ENCODE data around the gene CFAP61. TPM values are rescaled to one million over a fixed set of nuclear protein-coding genes. Genes with fewer than 3 reads are reported as not detected.

CFAP61 gene
- total RNA-seq, 4 donors from 2014 or later = 0.38 TPM; not detected in 3

DNA sequence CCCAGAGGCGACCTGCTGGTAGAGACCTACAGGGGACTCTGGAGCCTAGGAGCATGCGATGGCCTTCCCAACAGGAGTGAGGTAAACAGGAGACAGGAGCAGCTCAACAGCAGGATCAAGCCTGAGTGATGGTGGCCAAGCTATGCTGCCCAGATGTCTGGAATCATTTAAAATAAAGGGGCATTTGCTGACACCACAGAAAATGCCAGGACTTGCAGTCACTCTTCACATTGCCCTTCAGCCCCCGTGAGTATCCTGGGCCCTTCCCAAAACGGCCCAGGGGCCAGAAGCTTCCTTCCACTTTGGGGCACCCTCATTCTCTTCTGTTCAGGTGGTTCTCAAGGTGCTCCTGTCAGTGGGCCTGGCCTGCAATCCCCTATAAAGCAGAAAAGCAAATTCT lies 338.8 kb downstream of the CFAP61 start:
- H3K4me3 ChIP-seq = no peak overlapping the region
- no peak for DNase-seq
- no peaks in the 10 kb centered on the region for H3K9me3 ChIP-seq
- 80 to 83% methylated on average over 3 to 4 of the region's 4 CpGs for WGBS, 2 donors
- H3K27ac ChIP-seq = no peak overlapping the region
- intact Hi-C loops (cut with DNase I) = no loop called here
- peaks cover 3 to 60% (median 11%) of the 10 kb centered on the region in 3 donors for H3K36me3 ChIP-seq
- no peaks in the 10 kb centered on the region for H3K27me3 ChIP-seq
- TF ChIP-seq, protein P1, sequence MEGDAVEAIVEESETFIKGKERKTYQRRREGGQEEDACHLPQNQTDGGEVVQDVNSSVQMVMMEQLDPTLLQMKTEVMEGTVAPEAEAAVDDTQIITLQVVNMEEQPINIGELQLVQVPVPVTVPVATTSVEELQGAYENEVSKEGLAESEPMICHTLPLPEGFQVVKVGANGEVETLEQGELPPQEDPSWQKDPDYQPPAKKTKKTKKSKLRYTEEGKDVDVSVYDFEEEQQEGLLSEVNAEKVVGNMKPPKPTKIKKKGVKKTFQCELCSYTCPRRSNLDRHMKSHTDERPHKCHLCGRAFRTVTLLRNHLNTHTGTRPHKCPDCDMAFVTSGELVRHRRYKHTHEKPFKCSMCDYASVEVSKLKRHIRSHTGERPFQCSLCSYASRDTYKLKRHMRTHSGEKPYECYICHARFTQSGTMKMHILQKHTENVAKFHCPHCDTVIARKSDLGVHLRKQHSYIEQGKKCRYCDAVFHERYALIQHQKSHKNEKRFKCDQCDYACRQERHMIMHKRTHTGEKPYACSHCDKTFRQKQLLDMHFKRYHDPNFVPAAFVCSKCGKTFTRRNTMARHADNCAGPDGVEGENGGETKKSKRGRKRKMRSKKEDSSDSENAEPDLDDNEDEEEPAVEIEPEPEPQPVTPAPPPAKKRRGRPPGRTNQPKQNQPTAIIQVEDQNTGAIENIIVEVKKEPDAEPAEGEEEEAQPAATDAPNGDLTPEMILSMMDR (IDR thresholded peaks at IDR 0.05) = no peak
- no peak for TF ChIP-seq POLR2A (IDR thresholded peaks at IDR 0.05)
- H3K4me1 ChIP-seq = no peaks in the 10 kb centered on the region

DNA sequence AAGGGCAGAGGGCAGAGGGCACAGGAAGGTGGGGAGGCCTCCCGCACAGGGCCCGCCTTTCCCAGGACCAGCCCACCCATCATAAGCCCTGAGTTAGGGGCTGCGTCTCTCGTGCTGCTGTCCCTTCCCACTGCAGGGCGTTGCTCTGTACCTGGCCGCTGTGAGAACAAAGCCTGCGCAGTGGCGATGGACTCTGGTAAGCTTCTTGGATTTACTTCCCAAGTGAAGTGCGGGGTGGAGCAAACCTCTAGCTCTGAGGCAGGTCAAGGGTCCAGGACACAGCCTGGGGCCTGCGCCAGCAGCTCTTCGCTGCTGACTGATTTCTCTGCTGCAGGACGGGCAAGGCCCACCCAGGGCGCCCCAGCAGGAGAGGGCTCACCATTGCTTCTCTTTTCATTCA lies 339.4 kb downstream of the CFAP61 start:
- Histone ChIP-seq H3K27ac (no peak overlapping the region), H3K27me3 (no peaks in the 10 kb centered on the region), H3K36me3 (peaks cover 3 to 64% (median 11%) of the 10 kb centered on the region in 3 donors), H3K4me1 (no peaks in the 10 kb centered on the region), H3K4me3 (no peak overlapping the region), H3K9me3 (no peaks in the 10 kb centered on the region)
- TF ChIP-seq POLR2A (IDR thresholded peaks at IDR 0.05) = no peak
- TF ChIP-seq, protein P1 (IDR thresholded peaks at IDR 0.05) = no peak
- DNase-seq = no peak
- intact Hi-C loops (cut with DNase I) = no loop called here
- 76 to 99% methylated on average over 5 to 11 of the region's 13 CpGs for WGBS, 2 donors

DNA sequence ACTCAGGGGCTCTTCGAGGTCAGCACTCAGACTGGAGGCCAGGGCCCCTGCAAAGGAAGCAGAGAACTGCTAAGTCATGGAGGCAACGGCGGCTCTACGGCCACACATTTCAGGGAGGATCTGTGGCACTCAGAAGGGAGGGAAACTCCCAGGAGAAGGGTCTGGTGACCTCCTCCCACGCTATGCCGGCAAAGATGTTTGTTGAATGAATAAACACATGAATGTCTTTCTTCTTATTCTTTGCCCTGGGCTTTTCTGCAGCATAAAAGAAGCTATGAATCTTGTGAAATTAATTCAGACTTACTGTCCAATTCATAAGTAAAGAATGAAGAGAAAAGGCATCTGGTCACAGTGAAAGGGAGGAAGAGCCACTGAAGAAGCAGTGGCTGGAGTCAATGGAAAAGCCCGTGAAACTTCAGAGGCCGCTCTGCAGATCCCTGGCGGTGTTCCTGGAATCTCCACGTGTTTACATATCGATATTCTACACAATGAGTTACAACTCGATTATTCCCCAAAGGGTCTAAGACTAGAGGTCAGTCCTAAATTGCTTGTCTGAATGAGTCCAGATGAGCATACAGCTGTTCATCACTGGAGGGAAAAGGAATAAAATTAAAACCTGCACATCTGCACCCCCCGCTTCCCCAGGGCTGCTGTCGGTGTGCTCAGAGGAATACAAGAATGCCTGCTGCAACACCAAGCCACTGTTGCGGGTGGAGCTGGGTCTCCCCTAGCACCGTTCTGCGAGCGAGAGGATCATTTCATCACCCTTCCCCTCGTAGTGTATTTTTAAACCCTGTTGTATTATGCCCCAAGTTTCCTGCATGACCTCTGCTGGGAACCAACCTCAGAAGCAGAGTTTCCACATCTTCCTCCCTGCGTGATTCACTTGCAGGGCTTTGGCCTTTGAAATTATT lies 341.1 kb downstream of the CFAP61 start:
- TF ChIP-seq POLR2A (IDR thresholded peaks at IDR 0.05) = no peak
- TF ChIP-seq, protein P1 (IDR thresholded peaks at IDR 0.05) = no peak
- Histone ChIP-seq H3K27ac (no peak overlapping the region), H3K27me3 (no peaks in the 10 kb centered on the region), H3K36me3 (peaks cover 3 to 64% (median 11%) of the 10 kb centered on the region in 3 donors), H3K4me3 (no peak overlapping the region), H3K4me1 (no peaks in the 10 kb centered on the region), H3K9me3 (no peaks in the 10 kb centered on the region)
- 60 to 78% methylated on average over 20 of the region's 20 CpGs for WGBS, 2 donors
- DNase-seq = no peak
- intact Hi-C loops (cut with DNase I) = no loop called here

DNA sequence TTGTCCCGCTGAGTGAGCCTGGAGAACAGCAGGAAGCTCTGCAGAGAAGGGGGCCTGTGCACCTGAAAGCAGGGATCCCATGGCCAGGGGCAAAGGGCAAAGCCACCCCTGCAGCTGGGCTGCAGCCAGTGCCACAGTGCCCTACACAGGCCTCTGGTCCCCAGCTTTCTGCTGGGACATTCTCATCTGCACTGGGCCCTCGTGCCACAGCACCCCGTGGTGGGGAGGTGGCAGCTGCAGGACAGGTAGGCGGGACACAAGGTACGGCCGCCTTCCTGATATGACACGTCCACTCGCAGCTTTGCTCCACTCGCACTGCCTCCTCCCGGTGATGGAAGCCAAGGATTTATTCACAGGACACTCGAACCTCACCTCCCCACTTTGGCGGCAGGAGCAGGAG lies 342.8 kb downstream of the CFAP61 start:
- 83 to 92% methylated on average over 1 to 11 of the region's 12 CpGs for WGBS, 2 donors
- Histone ChIP-seq H3K27me3 (no peaks in the 10 kb centered on the region), H3K4me1 (no peaks in the 10 kb centered on the region), H3K9me3 (no peaks in the 10 kb centered on the region), H3K36me3 (peaks cover 3 to 63% (median 11%) of the 10 kb centered on the region in 3 donors), H3K4me3 (no peak overlapping the region), H3K27ac (no peak overlapping the region)
- TF ChIP-seq, protein P1 (IDR thresholded peaks at IDR 0.05) = no peak
- no peak for TF ChIP-seq POLR2A (IDR thresholded peaks at IDR 0.05)
- intact Hi-C loops (cut with DNase I) = no loop called here
- no peak for DNase-seq

DNA sequence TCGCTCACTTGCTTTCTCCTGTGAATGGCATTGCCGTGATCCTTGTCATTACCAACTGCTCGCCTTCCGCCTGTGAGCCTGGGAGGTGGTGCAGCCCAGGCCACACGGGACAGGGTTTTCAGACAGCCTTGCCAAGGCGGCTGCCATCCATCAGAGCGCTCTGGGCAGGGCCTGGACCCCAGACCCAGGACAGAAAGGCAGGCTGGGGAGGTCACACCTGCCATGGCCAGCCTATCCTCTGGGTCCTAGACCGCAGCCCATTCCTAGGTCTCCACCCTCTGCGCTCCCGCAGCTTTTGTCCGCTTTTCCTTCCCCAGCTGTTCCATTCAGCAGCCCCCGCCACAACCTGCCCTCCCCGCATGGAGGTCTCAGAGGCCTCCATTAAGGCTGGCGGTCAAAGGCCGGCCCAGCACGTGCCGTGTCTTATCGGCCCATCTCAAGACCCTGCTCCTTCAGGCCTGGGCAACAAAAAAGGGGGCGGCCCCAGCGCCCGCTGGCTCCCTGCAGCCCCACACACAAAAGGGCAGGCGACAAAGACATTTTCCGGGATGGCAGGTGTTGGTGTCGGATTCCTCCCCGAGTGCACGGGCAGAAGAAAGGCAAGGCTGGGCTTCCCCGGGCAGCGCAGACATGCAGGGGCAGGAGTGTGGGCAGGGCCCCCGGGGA lies 343.7 kb downstream of the CFAP61 start:
- TF ChIP-seq, protein P1 (IDR thresholded peaks at IDR 0.05) = no peak
- no peak for TF ChIP-seq POLR2A (IDR thresholded peaks at IDR 0.05)
- intact Hi-C loops (cut with DNase I) = no loop called here
- Histone ChIP-seq H3K36me3 (peaks cover 3 to 55% (median 11%) of the 10 kb centered on the region in 3 donors), H3K27ac (no peak overlapping the region), H3K9me3 (no peaks in the 10 kb centered on the region), H3K27me3 (no peaks in the 10 kb centered on the region), H3K4me3 (no peak overlapping the region), H3K4me1 (no peaks in the 10 kb centered on the region)
- no peak for DNase-seq
- WGBS, 2 donors = 92 to 100% methylated on average over 1 to 9 of the region's 29 CpGs
